ENCODE measurements around the gene MOGAT3.

GRCh38 chr7:101164071-101164840 is 36.6 kb downstream of the MOGAT3 start:
- TF ChIP-seq NFYB (CRISPR knock-in tag; conservative IDR thresholded peaks at IDR 0.05; ENCODE audit: low read depth) (no peak), ZNF416 (CRISPR knock-in tag; IDR thresholded peaks at IDR 0.05) (no peak), FOXJ3 (CRISPR knock-in tag; IDR thresholded peaks at IDR 0.05; ENCODE audit: borderline replicate concordance) (no peak), CTCF (IDR thresholded peaks at IDR 0.05) (no peak), MAX (CRISPR knock-in tag; IDR thresholded peaks at IDR 0.05) (peak; percentile 19; the same call in 1 of the 2 replicates), CDX4 (CRISPR knock-in tag; IDR thresholded peaks at IDR 0.05; ENCODE audit: borderline replicate concordance) (no peak)
